WTC11 (cell line): ENCODE measurements around the gene RNF135. TPM values are rescaled to one million over a fixed set of nuclear protein-coding genes. Genes with fewer than 3 reads are reported as not detected.
"Not testable (repeated sequence)": the region's sequence is repeated elsewhere in the genome, so short reads cannot be mapped to it uniquely, and the experiment has no call there.

Experiments
- ATAC-seq: fragments of 200-7000 bp; cut with Tn5 transposase; 2 replicates; pipeline ENCODE4 v1.10.0; 2021; ENCODE audit warnings: mild to moderate bottlenecking, moderate library complexity
- CTCF ChIA-PET: fragments of 300-600 bp; sonication (Branson Sonifier 250); formaldehyde crosslinking; loops from one replicate; lab custom pipeline; 2021; ENCODE audit warnings: antibody characterized with exemption; lab: Charles Lee
- POLR2A ChIA-PET: fragments of 350-600 bp; sonication (Branson Sonifier 250); formaldehyde crosslinking; loops from one replicate; lab custom pipeline; 2021; ENCODE audit warnings: antibody characterized with exemption; lab: Charles Lee
- DNase-seq: peaks from one replicate; pipeline ENCODE4 v3.0.0; 2021; ENCODE audit warnings: low spot score
- H3K27ac Mint-ChIP-seq: 2 replicates; pipeline ENCODE4 v1.8.0; 2021; ENCODE audit warnings: mixed read lengths
- H3K27me3 Mint-ChIP-seq: 2 replicates; pipeline ENCODE4 v1.8.0; 2021; ENCODE audit warnings: low read depth, mild to moderate bottlenecking, moderate library complexity, mixed read lengths
- H3K36me3 Mint-ChIP-seq: 2 replicates; pipeline ENCODE4 v1.8.0; 2021; ENCODE audit warnings: mixed read lengths
- H3K4me1 Mint-ChIP-seq: 2 replicates; pipeline ENCODE4 v1.8.0; 2022; ENCODE audit warnings: mixed read lengths
- H3K4me3 Mint-ChIP-seq: 2 replicates; pipeline ENCODE4 v1.8.0; 2021; ENCODE audit warnings: mild to moderate bottlenecking, moderate library complexity, mixed read lengths
- H3K9me3 Mint-ChIP-seq: 2 replicates; pipeline ENCODE4 v1.8.0; 2021; ENCODE audit warnings: mixed read lengths
- ATF1 ChIP-seq: sonication (generic); formaldehyde crosslinking; IDR thresholded peaks from 2 replicates; pipeline ENCODE4 v1.8.1; 2023; ENCODE audit warnings: mild to moderate bottlenecking, moderate library complexity, missing genetic modification reagents
- CBFB ChIP-seq: sonication (generic); formaldehyde crosslinking; IDR thresholded peaks from 2 replicates; pipeline ENCODE4 v1.8.1; 2022; ENCODE audit warnings: mild to moderate bottlenecking, low read depth, missing genetic modification reagents
- E2F1 ChIP-seq: sonication (generic); formaldehyde crosslinking; IDR thresholded peaks from 2 replicates; pipeline ENCODE4 v1.8.0; 2022; ENCODE audit warnings: mild to moderate bottlenecking, missing genetic modification reagents
- EMX1 ChIP-seq: fragments of 250-450 bp; sonication (Bioruptor Pico); IDR thresholded peaks from 2 replicates; pipeline ENCODE4 v1.8.0; 2021; ENCODE audit warnings: mild to moderate bottlenecking
- ETV6 ChIP-seq: sonication (generic); formaldehyde crosslinking; IDR thresholded peaks from 2 replicates; pipeline ENCODE4 v1.8.1; 2022; ENCODE audit warnings: mild to moderate bottlenecking, missing genetic modification reagents
- GRHL2 ChIP-seq: fragments of 250-450 bp; sonication (Bioruptor Pico); IDR thresholded peaks from 2 replicates; pipeline ENCODE4 v1.8.0; 2022; ENCODE audit warnings: mild to moderate bottlenecking, moderate library complexity; ENCODE audit not compliant: insufficient replicate concordance, severe bottlenecking
- JUN ChIP-seq: sonication (generic); formaldehyde crosslinking; IDR thresholded peaks from 2 replicates; pipeline ENCODE4 v1.8.0; 2023; ENCODE audit warnings: mild to moderate bottlenecking, missing genetic modification reagents
- MAX ChIP-seq: sonication (generic); formaldehyde crosslinking; IDR thresholded peaks from 2 replicates; pipeline ENCODE4 v1.8.0; 2022; ENCODE audit warnings: mild to moderate bottlenecking, missing genetic modification reagents
- SOX15 ChIP-seq: fragments of 250-450 bp; sonication (Bioruptor Pico); IDR thresholded peaks from 2 replicates; pipeline ENCODE4 v1.9.0; 2021; ENCODE audit warnings: mild to moderate bottlenecking
- SP1 ChIP-seq: sonication (generic); formaldehyde crosslinking; conservative IDR thresholded peaks from 2 replicates; pipeline ENCODE4 v1.8.1; 2022; ENCODE audit warnings: missing genetic modification reagents
- STAT6 ChIP-seq: sonication (generic); formaldehyde crosslinking; conservative IDR thresholded peaks from 2 replicates; pipeline ENCODE4 v1.8.1; 2023; ENCODE audit warnings: mild to moderate bottlenecking, low read depth, missing genetic modification reagents, moderate library complexity
- TCF7 ChIP-seq: sonication (generic); formaldehyde crosslinking; IDR thresholded peaks from 2 replicates; pipeline ENCODE4 v1.8.0; 2022; ENCODE audit warnings: mild to moderate bottlenecking, low read depth, missing genetic modification reagents, moderate library complexity
- TEAD4 ChIP-seq: sonication (generic); formaldehyde crosslinking; IDR thresholded peaks from 2 replicates; pipeline ENCODE4 v1.8.0; 2022; ENCODE audit warnings: mild to moderate bottlenecking, missing genetic modification reagents
- ZNF138 ChIP-seq: sonication (generic); formaldehyde crosslinking; conservative IDR thresholded peaks from 2 replicates; pipeline ENCODE4 v1.8.1; 2022; ENCODE audit warnings: mild to moderate bottlenecking, moderate library complexity, missing genetic modification reagents
- ZNF416 ChIP-seq: fragments of 250-450 bp; sonication (Bioruptor Pico); IDR thresholded peaks from 2 replicates; pipeline ENCODE4 v1.9.0; 2021; ENCODE audit warnings: mild to moderate bottlenecking, inconsistent platforms
- ZNF671 ChIP-seq: fragments of 250-450 bp; sonication (Bioruptor Pico); IDR thresholded peaks from 2 replicates; pipeline ENCODE4 v1.8.0; 2021; ENCODE audit warnings: mild to moderate bottlenecking
- total RNA-seq: library from RNA; stranded (reverse); gene quantifications from 3 replicates; pipeline ENCODE4 v1.2.3, GENCODE V29; 2021

The RNF135 gene
- total RNA-seq, 1 experiment from 2014 or later: 10.3 TPM

- no peak for TF ChIP-seq ETV6 (CRISPR knock-in tag)
- no peak for TF ChIP-seq JUN
- TF ChIP-seq SOX15 (CRISPR knock-in tag): no peak
- no peak for TF ChIP-seq ZNF416 (CRISPR knock-in tag)
- TF ChIP-seq CBFB (CRISPR knock-in tag): no peak
- TF ChIP-seq SP1 (CRISPR knock-in tag): no peak
- TF ChIP-seq ATF1 (CRISPR knock-in tag): no peak
- TF ChIP-seq E2F1 (CRISPR knock-in tag): no peak
- no peak for TF ChIP-seq TEAD4 (CRISPR knock-in tag)
- TF ChIP-seq EMX1 (CRISPR knock-in tag): no peak
- TF ChIP-seq, all 79 proteins: peak for 0
- POLR2A ChIA-PET: no interaction called here
- Mint-ChIP-seq H3K4me3 (no peak overlapping the region), H3K4me1 (peaks cover 11% of the 10 kb centered on the region), H3K27me3 (no peaks in the 10 kb centered on the region), H3K9me3 (no peaks in the 10 kb centered on the region), H3K36me3 (no peaks in the 10 kb centered on the region), H3K27ac (no peak overlapping the region)
- CTCF ChIA-PET: no interaction called here
- ATAC-seq (no peak), DNase-seq (no peak)
These were observed 9.3 kb upstream of the RNF135 start for GRCh38 chr17:30961209-30962188.

GRCh38 chr17:30964312-30964711 is 6.5 kb upstream of the RNF135 start:
- POLR2A ChIA-PET, H3K27ac Mint-ChIP-seq, H3K4me3 Mint-ChIP-seq, ATAC-seq, H3K27me3 Mint-ChIP-seq, H3K9me3 Mint-ChIP-seq, CTCF ChIA-PET, H3K36me3 Mint-ChIP-seq, H3K4me1 Mint-ChIP-seq, DNase-seq: not testable (repeated sequence)

- TF ChIP-seq ETV6 (CRISPR knock-in tag) (no peak), STAT6 (CRISPR knock-in tag) (no peak), MAX (no peak)
- peaks cover 5% of the 10 kb centered on the region for H3K4me1 Mint-ChIP-seq
- H3K9me3 Mint-ChIP-seq: no peaks in the 10 kb centered on the region
- no peak overlapping the region for H3K4me3 Mint-ChIP-seq
- H3K27me3 Mint-ChIP-seq: peaks cover 4% of the 10 kb centered on the region; the same call in 1 of the 2 replicates
- ChIA-PET POLR2A (no interaction called here), CTCF (no interaction called here)
- no peak for DNase-seq
- ATAC-seq: no peak
- no peak overlapping the region for H3K27ac Mint-ChIP-seq
- H3K36me3 Mint-ChIP-seq: no peaks in the 10 kb centered on the region
These were observed 6.0 kb upstream of the RNF135 start for GRCh38 chr17:30964876-30965275.

GRCh38 chr17:30965686-30966085 is 5.2 kb upstream of the RNF135 start:
- H3K9me3 Mint-ChIP-seq: no peaks in the 10 kb centered on the region

GRCh38 chr17:30967911-30968310 is 2.9 kb upstream of the RNF135 start:
- H3K36me3 Mint-ChIP-seq, CTCF ChIA-PET, POLR2A ChIA-PET, ATAC-seq, H3K27me3 Mint-ChIP-seq, H3K27ac Mint-ChIP-seq, DNase-seq, H3K9me3 Mint-ChIP-seq, H3K4me3 Mint-ChIP-seq: not testable (repeated sequence)
- peaks cover 16% of the 10 kb centered on the region for H3K4me1 Mint-ChIP-seq

More at GRCh38 chr17:30965686-30966085, 5.2 kb upstream of the RNF135 start:
- Mint-ChIP-seq H3K36me3 (no peaks in the 10 kb centered on the region), H3K4me1 (peaks cover 8% of the 10 kb centered on the region), H3K27me3 (peaks cover 4% of the 10 kb centered on the region; the same call in 1 of the 2 replicates), H3K27ac (no peak overlapping the region), H3K4me3 (no peak overlapping the region)
- POLR2A ChIA-PET: no interaction called here
- ATAC-seq (no peak), DNase-seq (no peak)
- CTCF ChIA-PET: no interaction called here
- TF ChIP-seq ZNF138 (no peak), TCF7 (no peak), ZNF671 (CRISPR knock-in tag) (no peak), GRHL2 (CRISPR knock-in tag) (no peak)
